Liver (tissue), 9 donors: ENCODE data around the gene OR2A12. TPM values are rescaled to one million over a fixed set of nuclear protein-coding genes. Genes with fewer than 3 reads are reported as not detected.

Experiments
- DNase-seq: peaks from one replicate; pipeline ENCODE4 v3.0.0-alpha.2; 2017; ENCODE audit warnings: low spot score
- H3K27ac ChIP-seq, 2 donors: one replicate each; pipeline ENCODE4 v1.7.0; 2013; ENCODE audit warnings: inconsistent platforms in 2 of 2, low read length in 2 of 2, control low read depth in 1 of 2, low read depth in 1 of 2, mild to moderate bottlenecking in 1 of 2
- H3K27me3 ChIP-seq, 4 donors: one replicate each; pipeline versions ENCODE4 v1.6.1 to v1.7.0; 2013; ENCODE audit warnings: low read length in 3 of 4, inconsistent platforms in 1 of 4, mild to moderate bottlenecking in 1 of 4, moderate library complexity in 1 of 4; ENCODE audit not compliant: control insufficient read depth in 4 of 4, insufficient read depth in 4 of 4
- H3K36me3 ChIP-seq, 4 donors: one replicate each; pipeline versions ENCODE4 v1.6.1 to v1.7.0; 2013; ENCODE audit warnings: low read length in 3 of 4, mild to moderate bottlenecking in 3 of 4, low read depth in 1 of 4, moderate library complexity in 1 of 4; ENCODE audit not compliant: control insufficient read depth in 4 of 4, insufficient read depth in 3 of 4
- H3K4me1 ChIP-seq, 4 donors: one replicate each; pipeline versions ENCODE4 v1.6.1 to v1.7.0; 2013; ENCODE audit warnings: low read length in 3 of 4, mild to moderate bottlenecking in 3 of 4, moderate library complexity in 1 of 4; ENCODE audit not compliant: control insufficient read depth in 4 of 4, insufficient read depth in 4 of 4
- H3K4me3 ChIP-seq, 3 donors: one replicate each; pipeline versions ENCODE4 v1.6.1 to v1.7.0; 2013; ENCODE audit warnings: low read length in 3 of 3, control low read depth in 1 of 3, low read depth in 1 of 3, mild to moderate bottlenecking in 1 of 3
- H3K9ac ChIP-seq, 2 donors: one replicate each; pipeline ENCODE4 v1.7.0; 2013; ENCODE audit warnings: low read length in 2 of 2, mild to moderate bottlenecking in 2 of 2, moderate library complexity in 2 of 2, control low read depth in 1 of 2, low read depth in 1 of 2
- H3K9me3 ChIP-seq, 4 donors: one replicate each; pipeline versions ENCODE4 v1.6.1 to v1.7.0; 2013; ENCODE audit warnings: low read length in 3 of 4; ENCODE audit not compliant: control insufficient read depth in 4 of 4
- EGR1 ChIP-seq, 2 donors: IDR thresholded peaks; 2 replicates each; pipeline ENCODE4 v1.6.1; 2016 to 2018; ENCODE audit warnings: antibody characterized with exemption in 2 of 2, low read depth in 2 of 2
- FOXA1 ChIP-seq: IDR thresholded peaks from 2 replicates; pipeline ENCODE4 v1.6.1; 2016; ENCODE audit warnings: antibody characterized with exemption
- FOXA2 ChIP-seq: IDR thresholded peaks from 2 replicates; pipeline ENCODE4 v1.6.1; 2016; ENCODE audit warnings: antibody characterized with exemption
- GABPA ChIP-seq, 2 donors: IDR thresholded peaks in 1 of 2; conservative IDR thresholded peaks in 1 of 2; 2 replicates each; pipeline ENCODE4 v1.6.1; 2016; ENCODE audit warnings: antibody characterized with exemption in 2 of 2, mild to moderate bottlenecking in 1 of 2, moderate library complexity in 1 of 2
- HNF4A ChIP-seq, 2 donors: conservative IDR thresholded peaks; 2 replicates each; pipeline ENCODE4 v1.6.1; 2016; ENCODE audit warnings: antibody characterized with exemption in 2 of 2, mild to moderate bottlenecking in 2 of 2
- HNF4G ChIP-seq: IDR thresholded peaks from 2 replicates; pipeline ENCODE4 v1.6.1; 2016; ENCODE audit warnings: antibody characterized with exemption
- JUND ChIP-seq, 2 donors: IDR thresholded peaks; 2 replicates each; pipeline ENCODE4 v1.6.1; 2016; ENCODE audit warnings: antibody characterized with exemption in 2 of 2
- NR2F2 ChIP-seq: IDR thresholded peaks from 2 replicates; pipeline ENCODE4 v1.6.1; 2016; ENCODE audit warnings: antibody characterized with exemption
- RAD21 ChIP-seq, 2 donors: IDR thresholded peaks; 2 replicates each; pipeline ENCODE4 v1.6.1; 2016; ENCODE audit warnings: antibody characterized with exemption in 2 of 2, mild to moderate bottlenecking in 2 of 2
- RXRA ChIP-seq, 2 donors: IDR thresholded peaks; 2 replicates each; pipeline ENCODE4 v1.6.1; 2017 to 2018; ENCODE audit warnings: antibody characterized with exemption in 2 of 2, mild to moderate bottlenecking in 1 of 2
- SP1 ChIP-seq: IDR thresholded peaks from 2 replicates; pipeline ENCODE4 v1.6.1; 2018; ENCODE audit warnings: antibody characterized with exemption, mild to moderate bottlenecking
- TAF1 ChIP-seq: conservative IDR thresholded peaks from 2 replicates; pipeline ENCODE4 v1.6.1; 2016; ENCODE audit warnings: antibody characterized with exemption, mild to moderate bottlenecking
- YY1 ChIP-seq: IDR thresholded peaks from 2 replicates; pipeline ENCODE4 v1.6.1; 2016; ENCODE audit warnings: antibody characterized with exemption, mild to moderate bottlenecking
- WGBS: extraction: QIAGEN DNeasy Blood & Tissue Kit; methylation state at CpG from one replicate; pipeline ENCODE4 v1.1.7; 2013; 5-methylcytosine and 5-hydroxymethylcytosine counted together
- polyA plus RNA-seq, 2 donors: library from polyadenylated mRNA; stranded (reverse) in 1 of 2; unstranded in 1 of 2; fragments of 200-250 nt in 1 of 2; fragments of >200 nt in 1 of 2; fragmentation: Nextera tagmentation in 1 of 2; extraction: Ambion mirVana in 1 of 2; gene quantifications; one replicate each; pipeline versions ENCODE4 v1.2.1 to v1.2.3, GENCODE V29; 2013 to 2015
- total RNA-seq, 2 donors: library from RNA; depleted of rRNA; stranded (reverse); fragments of >200 nt; gene quantifications; one replicate each; pipeline ENCODE4 v1.2.3, GENCODE V29; 2014
- TF ChIP-seq, protein P1 (sequence below): fragments of 150-350 bp; IDR thresholded peaks from 2 replicates; pipeline ENCODE4 v1.5.1; 2017; ENCODE audit warnings: improper control_type of control experiment, low read depth, low read length; ENCODE audit not compliant: missing input control
- TF ChIP-seq, protein P2 (sequence below): IDR thresholded peaks from 2 replicates; pipeline ENCODE4 v1.6.1; 2016; ENCODE audit warnings: antibody characterized with exemption
- TF ChIP-seq, protein P3 (sequence below): IDR thresholded peaks from 2 replicates; pipeline ENCODE4 v1.6.1; 2016; ENCODE audit warnings: antibody characterized with exemption, mild to moderate bottlenecking
- TF ChIP-seq, protein P4 (sequence below): IDR thresholded peaks from 2 replicates; pipeline ENCODE4 v1.6.1; 2016; ENCODE audit warnings: antibody characterized with exemption
- TF ChIP-seq, protein P5 (sequence below): IDR thresholded peaks from 2 replicates; pipeline ENCODE4 v1.6.1; 2016; ENCODE audit warnings: antibody characterized with exemption
- donor health status: healthy.
- donor health status: healthy.
- donor health status: healthy.
- donor health status: healthy.
- donor health status: healthy.

Gene OR2A12
- total and polyA plus RNA-seq, 4 donors = not detected

DNA sequence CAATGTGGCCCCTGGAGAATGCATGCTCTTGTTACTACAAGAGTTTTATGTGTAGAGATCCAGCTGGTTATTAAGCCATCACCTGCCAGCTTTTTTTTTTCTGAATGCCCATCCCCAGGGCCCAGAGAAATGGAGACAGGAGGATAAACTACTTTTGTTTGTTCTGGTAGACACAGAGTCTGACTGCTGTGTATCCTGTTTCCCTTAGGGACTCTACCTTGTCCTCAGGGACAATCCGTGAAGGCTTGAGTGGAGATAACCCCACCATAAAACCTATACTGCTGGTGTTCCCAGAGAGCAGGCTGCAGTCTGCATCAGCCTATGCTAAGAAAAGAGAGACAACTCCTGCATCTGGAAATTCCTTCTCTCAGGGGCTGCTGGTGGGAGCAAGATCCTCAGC is 37.4 kb upstream of the OR2A12 start, which contains the start of gene OR2A5:
OR2A5 (plus strand) TSS at position 301 of the 400 bp plus-strand sequence. CDS start 1,454 bp downstream, outside the sequence.
- H3K27me3 ChIP-seq = no peaks in the 10 kb centered on the region
- no peak within 1 kb of the TSS for H3K9ac ChIP-seq
- H3K36me3 ChIP-seq = no peaks in the 10 kb centered on the region
- WGBS = 54% methylated on average over 1 of the region's 1 CpG
- H3K4me1 ChIP-seq = no peaks in the 10 kb centered on the region
- no peak for TF ChIP-seq RAD21 (IDR thresholded peaks at IDR 0.05)
- TF ChIP-seq RXRA (IDR thresholded peaks at IDR 0.05) = no peak
- TF ChIP-seq, protein P1, sequence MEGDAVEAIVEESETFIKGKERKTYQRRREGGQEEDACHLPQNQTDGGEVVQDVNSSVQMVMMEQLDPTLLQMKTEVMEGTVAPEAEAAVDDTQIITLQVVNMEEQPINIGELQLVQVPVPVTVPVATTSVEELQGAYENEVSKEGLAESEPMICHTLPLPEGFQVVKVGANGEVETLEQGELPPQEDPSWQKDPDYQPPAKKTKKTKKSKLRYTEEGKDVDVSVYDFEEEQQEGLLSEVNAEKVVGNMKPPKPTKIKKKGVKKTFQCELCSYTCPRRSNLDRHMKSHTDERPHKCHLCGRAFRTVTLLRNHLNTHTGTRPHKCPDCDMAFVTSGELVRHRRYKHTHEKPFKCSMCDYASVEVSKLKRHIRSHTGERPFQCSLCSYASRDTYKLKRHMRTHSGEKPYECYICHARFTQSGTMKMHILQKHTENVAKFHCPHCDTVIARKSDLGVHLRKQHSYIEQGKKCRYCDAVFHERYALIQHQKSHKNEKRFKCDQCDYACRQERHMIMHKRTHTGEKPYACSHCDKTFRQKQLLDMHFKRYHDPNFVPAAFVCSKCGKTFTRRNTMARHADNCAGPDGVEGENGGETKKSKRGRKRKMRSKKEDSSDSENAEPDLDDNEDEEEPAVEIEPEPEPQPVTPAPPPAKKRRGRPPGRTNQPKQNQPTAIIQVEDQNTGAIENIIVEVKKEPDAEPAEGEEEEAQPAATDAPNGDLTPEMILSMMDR = no peak
- TF ChIP-seq, protein P2, sequence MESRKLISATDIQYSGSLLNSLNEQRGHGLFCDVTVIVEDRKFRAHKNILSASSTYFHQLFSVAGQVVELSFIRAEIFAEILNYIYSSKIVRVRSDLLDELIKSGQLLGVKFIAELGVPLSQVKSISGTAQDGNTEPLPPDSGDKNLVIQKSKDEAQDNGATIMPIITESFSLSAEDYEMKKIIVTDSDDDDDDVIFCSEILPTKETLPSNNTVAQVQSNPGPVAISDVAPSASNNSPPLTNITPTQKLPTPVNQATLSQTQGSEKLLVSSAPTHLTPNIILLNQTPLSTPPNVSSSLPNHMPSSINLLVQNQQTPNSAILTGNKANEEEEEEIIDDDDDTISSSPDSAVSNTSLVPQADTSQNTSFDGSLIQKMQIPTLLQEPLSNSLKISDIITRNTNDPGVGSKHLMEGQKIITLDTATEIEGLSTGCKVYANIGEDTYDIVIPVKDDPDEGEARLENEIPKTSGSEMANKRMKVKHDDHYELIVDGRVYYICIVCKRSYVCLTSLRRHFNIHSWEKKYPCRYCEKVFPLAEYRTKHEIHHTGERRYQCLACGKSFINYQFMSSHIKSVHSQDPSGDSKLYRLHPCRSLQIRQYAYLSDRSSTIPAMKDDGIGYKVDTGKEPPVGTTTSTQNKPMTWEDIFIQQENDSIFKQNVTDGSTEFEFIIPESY = no peak
- TF ChIP-seq FOXA2 = no peak
- TF ChIP-seq EGR1 (IDR thresholded peaks at IDR 0.05; ENCODE audit: low read depth in 2 of 2) = no peak
- no peak for TF ChIP-seq NR2F2
- TF ChIP-seq YY1 = no peak
- TF ChIP-seq, protein P3, sequence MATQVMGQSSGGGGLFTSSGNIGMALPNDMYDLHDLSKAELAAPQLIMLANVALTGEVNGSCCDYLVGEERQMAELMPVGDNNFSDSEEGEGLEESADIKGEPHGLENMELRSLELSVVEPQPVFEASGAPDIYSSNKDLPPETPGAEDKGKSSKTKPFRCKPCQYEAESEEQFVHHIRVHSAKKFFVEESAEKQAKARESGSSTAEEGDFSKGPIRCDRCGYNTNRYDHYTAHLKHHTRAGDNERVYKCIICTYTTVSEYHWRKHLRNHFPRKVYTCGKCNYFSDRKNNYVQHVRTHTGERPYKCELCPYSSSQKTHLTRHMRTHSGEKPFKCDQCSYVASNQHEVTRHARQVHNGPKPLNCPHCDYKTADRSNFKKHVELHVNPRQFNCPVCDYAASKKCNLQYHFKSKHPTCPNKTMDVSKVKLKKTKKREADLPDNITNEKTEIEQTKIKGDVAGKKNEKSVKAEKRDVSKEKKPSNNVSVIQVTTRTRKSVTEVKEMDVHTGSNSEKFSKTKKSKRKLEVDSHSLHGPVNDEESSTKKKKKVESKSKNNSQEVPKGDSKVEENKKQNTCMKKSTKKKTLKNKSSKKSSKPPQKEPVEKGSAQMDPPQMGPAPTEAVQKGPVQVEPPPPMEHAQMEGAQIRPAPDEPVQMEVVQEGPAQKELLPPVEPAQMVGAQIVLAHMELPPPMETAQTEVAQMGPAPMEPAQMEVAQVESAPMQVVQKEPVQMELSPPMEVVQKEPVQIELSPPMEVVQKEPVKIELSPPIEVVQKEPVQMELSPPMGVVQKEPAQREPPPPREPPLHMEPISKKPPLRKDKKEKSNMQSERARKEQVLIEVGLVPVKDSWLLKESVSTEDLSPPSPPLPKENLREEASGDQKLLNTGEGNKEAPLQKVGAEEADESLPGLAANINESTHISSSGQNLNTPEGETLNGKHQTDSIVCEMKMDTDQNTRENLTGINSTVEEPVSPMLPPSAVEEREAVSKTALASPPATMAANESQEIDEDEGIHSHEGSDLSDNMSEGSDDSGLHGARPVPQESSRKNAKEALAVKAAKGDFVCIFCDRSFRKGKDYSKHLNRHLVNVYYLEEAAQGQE = no peak
- TF ChIP-seq HNF4A (conservative IDR thresholded peaks at IDR 0.05) = no peak
- TF ChIP-seq TAF1 = no peak
- no peak for TF ChIP-seq FOXA1
- no peak for TF ChIP-seq HNF4G
- no peak for TF ChIP-seq SP1
- TF ChIP-seq JUND (IDR thresholded peaks at IDR 0.05) = no peak
- TF ChIP-seq GABPA (IDR thresholded peaks at IDR 0.05 in 1 of 2, conservative IDR thresholded peaks at IDR 0.05 in 1 of 2) = no peak
- TF ChIP-seq, protein P4, sequence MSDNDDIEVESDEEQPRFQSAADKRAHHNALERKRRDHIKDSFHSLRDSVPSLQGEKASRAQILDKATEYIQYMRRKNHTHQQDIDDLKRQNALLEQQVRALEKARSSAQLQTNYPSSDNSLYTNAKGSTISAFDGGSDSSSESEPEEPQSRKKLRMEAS = no peak
- TF ChIP-seq, protein P5, sequence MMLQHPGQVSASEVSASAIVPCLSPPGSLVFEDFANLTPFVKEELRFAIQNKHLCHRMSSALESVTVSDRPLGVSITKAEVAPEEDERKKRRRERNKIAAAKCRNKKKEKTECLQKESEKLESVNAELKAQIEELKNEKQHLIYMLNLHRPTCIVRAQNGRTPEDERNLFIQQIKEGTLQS = no peak
- no peaks in the 10 kb centered on the region for H3K9me3 ChIP-seq
- DNase-seq = no peak
- H3K27ac ChIP-seq = no peak within 1 kb of the TSS
- no peak within 1 kb of the TSS for H3K4me3 ChIP-seq
